ENCODE measurements around the gene PIEZO2.

The PIEZO2 gene

GRCh38 chr18:10718809-10719208 is 430.6 kb downstream of the PIEZO2 start:
- H3K9me2 ChIP-seq (replicated peaks; ENCODE audit: low read depth, low read length), result no peaks in the 10 kb centered on the region
- no peaks in the 10 kb centered on the region for H4K20me1 ChIP-seq (ENCODE audit: insufficient read depth, low read length, poor library complexity, severe bottlenecking)
- H2AFZ ChIP-seq (ENCODE audit: low read length), result no peak overlapping the region
- no peak overlapping the region for H3K4me2 ChIP-seq (ENCODE audit: low read depth, low read length, poor library complexity, severe bottlenecking)
- no peaks in the 10 kb centered on the region for H3K36me3 ChIP-seq (ENCODE audit: insufficient read depth, low read length)
- no peak overlapping the region for H3K9ac ChIP-seq (ENCODE audit: low read depth, low read length, poor library complexity, severe bottlenecking)
- H3F3A ChIP-seq (ENCODE audit: low read depth), result no peaks in the 10 kb centered on the region
- H3K9me3 ChIP-seq (ENCODE audit: insufficient read depth, low read depth, low read length), result no peaks in the 10 kb centered on the region
- H3K4me3 ChIP-seq (ENCODE audit: low read length, poor library complexity, severe bottlenecking), result no peak overlapping the region
- no peak for TF ChIP-seq EZH2phosphoT487 (IDR thresholded peaks at IDR 0.05; ENCODE audit: borderline replicate concordance)
- TF ChIP-seq CTCF (conservative IDR thresholded peaks at IDR 0.05; ENCODE audit: low read length), result no peak
- H3K27me3 ChIP-seq (ENCODE audit: insufficient read depth, low read length, poor library complexity, severe bottlenecking), result no peaks in the 10 kb centered on the region
- H3K4me1 ChIP-seq (ENCODE audit: insufficient read depth, low read length, poor library complexity, severe bottlenecking), result no peaks in the 10 kb centered on the region
- H3K79me2 ChIP-seq (ENCODE audit: insufficient read depth, low read length), result no peaks in the 10 kb centered on the region

- H3K9me2 ChIP-seq (replicated peaks; ENCODE audit: low read depth, low read length), result no peaks in the 10 kb centered on the region
- no peak for TF ChIP-seq CTCF (conservative IDR thresholded peaks at IDR 0.05; ENCODE audit: low read length)
- no peak for TF ChIP-seq EZH2phosphoT487 (IDR thresholded peaks at IDR 0.05; ENCODE audit: borderline replicate concordance)
- H4K20me1 ChIP-seq (ENCODE audit: insufficient read depth, low read length, poor library complexity, severe bottlenecking), result no peaks in the 10 kb centered on the region
- no peaks in the 10 kb centered on the region for H3K9me3 ChIP-seq (ENCODE audit: insufficient read depth, low read depth, low read length)
- no peaks in the 10 kb centered on the region for H3K79me2 ChIP-seq (ENCODE audit: insufficient read depth, low read length)
- no peak overlapping the region for H3K4me2 ChIP-seq (ENCODE audit: low read depth, low read length, poor library complexity, severe bottlenecking)
- no peak overlapping the region for H3K4me3 ChIP-seq (ENCODE audit: low read length, poor library complexity, severe bottlenecking)
- no peaks in the 10 kb centered on the region for H3F3A ChIP-seq (ENCODE audit: low read depth)
- no peak overlapping the region for H3K9ac ChIP-seq (ENCODE audit: low read depth, low read length, poor library complexity, severe bottlenecking)
- H3K27me3 ChIP-seq (ENCODE audit: insufficient read depth, low read length, poor library complexity, severe bottlenecking), result no peaks in the 10 kb centered on the region
- H2AFZ ChIP-seq (ENCODE audit: low read length), result no peak overlapping the region
- no peaks in the 10 kb centered on the region for H3K36me3 ChIP-seq (ENCODE audit: insufficient read depth, low read length)
- no peaks in the 10 kb centered on the region for H3K4me1 ChIP-seq (ENCODE audit: insufficient read depth, low read length, poor library complexity, severe bottlenecking)
These were observed 433.6 kb downstream of the PIEZO2 start for GRCh38 chr18:10715791-10716190.

GRCh38 chr18:10713409-10713808 is 436.0 kb downstream of the PIEZO2 start:
- Histone ChIP-seq H3K9me3 (ENCODE audit: insufficient read depth, low read depth, low read length) (no peaks in the 10 kb centered on the region), H3K79me2 (ENCODE audit: insufficient read depth, low read length) (no peaks in the 10 kb centered on the region), H3K4me2 (ENCODE audit: low read depth, low read length, poor library complexity, severe bottlenecking) (no peak overlapping the region), H4K20me1 (ENCODE audit: insufficient read depth, low read length, poor library complexity, severe bottlenecking) (no peaks in the 10 kb centered on the region), H3F3A (ENCODE audit: low read depth) (no peaks in the 10 kb centered on the region), H3K36me3 (ENCODE audit: insufficient read depth, low read length) (no peaks in the 10 kb centered on the region), H3K9ac (ENCODE audit: low read depth, low read length, poor library complexity, severe bottlenecking) (no peak overlapping the region), H2AFZ (ENCODE audit: low read length) (no peak overlapping the region), H3K9me2 (replicated peaks; ENCODE audit: low read depth, low read length) (no peaks in the 10 kb centered on the region), H3K27me3 (ENCODE audit: insufficient read depth, low read length, poor library complexity, severe bottlenecking) (no peaks in the 10 kb centered on the region), H3K4me3 (ENCODE audit: low read length, poor library complexity, severe bottlenecking) (no peak overlapping the region), H3K4me1 (ENCODE audit: insufficient read depth, low read length, poor library complexity, severe bottlenecking) (no peaks in the 10 kb centered on the region)
- TF ChIP-seq CTCF (conservative IDR thresholded peaks at IDR 0.05; ENCODE audit: low read length), result no peak
- TF ChIP-seq EZH2phosphoT487 (IDR thresholded peaks at IDR 0.05; ENCODE audit: borderline replicate concordance), result no peak
